OCI-LY7 (cell line): ENCODE measurements around the gene ZNG1B. TPM values are rescaled to one million over a fixed set of nuclear protein-coding genes. Genes with fewer than 3 reads are reported as not detected.
"Not testable (repeated sequence)": the region's sequence is repeated elsewhere in the genome, so short reads cannot be mapped to it uniquely, and the experiment has no call there.

Experiments used
- BruUV-seq: library from RNA; stranded (reverse); fragments of 400-500 nt; replicated peaks from 2 replicates; lab custom pipeline; 2021; lab: Mats Ljungman, UMichigan
- CTCF ChIA-PET: fragments of 300-600 bp; sonication (Branson Sonifier 250); formaldehyde crosslinking; loops from one replicate; lab custom pipeline; 2022; ENCODE audit warnings: antibody characterized with exemption; ENCODE audit not compliant: unreplicated experiment; lab: Charles Lee
- POLR2A ChIA-PET: fragments of 300-600 bp; sonication (Branson Sonifier 250); formaldehyde crosslinking; loops from one replicate; lab custom pipeline; 2022; ENCODE audit warnings: antibody characterized with exemption; lab: Charles Lee
- DNase-seq: peaks from one replicate; pipeline ENCODE4 v3.0.0-alpha.2; 2015; ENCODE audit warnings: low spot score
- H2AFZ ChIP-seq: fragments of 200-600 bp; sonication (generic), shearing (Covaris generic); 2 replicates; pipeline ENCODE4 v1.6.1; 2014; ENCODE audit warnings: mild to moderate bottlenecking, antibody characterized with exemption, low read length, moderate library complexity
- H3K27ac ChIP-seq: fragments of 200-600 bp; sonication (generic); 2 replicates; pipeline ENCODE4 v1.5.1; 2014; ENCODE audit warnings: mixed run types, low read depth, mild to moderate bottlenecking, moderate library complexity, low read length, inconsistent platforms; ENCODE audit not compliant: poor library complexity, severe bottlenecking
- H3K36me3 ChIP-seq: fragments of 200-600 bp; sonication (generic); 2 replicates; pipeline ENCODE4 v1.6.1; 2014; ENCODE audit warnings: mild to moderate bottlenecking, antibody characterized with exemption, low read length, moderate library complexity, mixed read lengths; ENCODE audit not compliant: insufficient read depth
- H3K4me1 ChIP-seq: fragments of 200-600 bp; sonication (generic); 2 replicates; pipeline ENCODE4 v1.5.1; 2014; ENCODE audit warnings: mild to moderate bottlenecking, low read length; ENCODE audit not compliant: insufficient read depth, poor library complexity, severe bottlenecking
- H3K4me2 ChIP-seq: fragments of 200-600 bp; sonication (generic); 2 replicates; pipeline ENCODE4 v1.6.1; 2014; ENCODE audit warnings: mild to moderate bottlenecking, low read length
- H3K4me3 ChIP-seq: fragments of 200-600 bp; sonication (generic); 2 replicates; pipeline ENCODE4 v1.5.1; 2014; ENCODE audit warnings: mild to moderate bottlenecking, low read depth, low read length; ENCODE audit not compliant: poor library complexity, severe bottlenecking
- H3K79me2 ChIP-seq: fragments of 200-600 bp; sonication (generic); 2 replicates; pipeline ENCODE4 v1.6.1; 2016; ENCODE audit warnings: low read depth, mild to moderate bottlenecking, low read length, moderate library complexity, mixed read lengths; ENCODE audit not compliant: insufficient read depth
- H3K9me2 ChIP-seq: fragments of 200-600 bp; sonication (generic); 2 replicates; pipeline ENCODE4 v1.6.1; 2016; ENCODE audit warnings: mild to moderate bottlenecking, low read length, mixed read lengths; ENCODE audit not compliant: insufficient read depth
- H3K9me3 ChIP-seq: fragments of 200-600 bp; sonication (generic); 2 replicates; pipeline ENCODE4 v1.6.1; 2014; ENCODE audit warnings: mild to moderate bottlenecking, mixed run types, low read length, mixed read lengths
- H4K20me1 ChIP-seq: fragments of 200-600 bp; sonication (generic); 2 replicates; pipeline ENCODE4 v1.6.1; 2014; ENCODE audit warnings: mild to moderate bottlenecking, antibody characterized with exemption, low read length, moderate library complexity, mixed read lengths; ENCODE audit not compliant: insufficient read depth
- intact Hi-C: fragments of 100-400 bp; cut with micrococcal nuclease; formaldehyde crosslinking; loops from one replicate; pipeline ENCODE4 v1.10.0; 2022; ENCODE audit not compliant: unreplicated experiment
- total RNA-seq, 2 experiments: library from RNA; depleted of rRNA in 1 of 2; stranded (reverse); fragments of >200 nt in 1 of 2; shearing (Covaris generic) in 1 of 2; gene quantifications; 2 replicates each; pipeline ENCODE4 v1.2.3, GENCODE V29; 2014 to 2022

Gene ZNG1B
- total RNA-seq, 2 experiments from 2014 or later: 69.7 to 89.3 TPM

- BruUV-seq, CTCF ChIA-PET, H2AFZ ChIP-seq, H3K4me1 ChIP-seq, H3K36me3 ChIP-seq, H3K9me2 ChIP-seq, H4K20me1 ChIP-seq, POLR2A ChIA-PET, H3K4me3 ChIP-seq, intact Hi-C loops, H3K4me2 ChIP-seq, H3K79me2 ChIP-seq, H3K9me3 ChIP-seq, DNase-seq, H3K27ac ChIP-seq: not testable (repeated sequence)
Measured at GRCh38 chr2:113498365-113498764, 60.9 kb downstream of the ZNG1B start, which contains the start of gene FOXD4L1. FOXD4L1 (plus strand) TSS chr2:113498665; CDS start chr2:113499257, 592 bp downstream.

- H3K4me3 ChIP-seq, H2AFZ ChIP-seq, H3K79me2 ChIP-seq, BruUV-seq, H3K9me2 ChIP-seq, H3K4me2 ChIP-seq, CTCF ChIA-PET, H3K9me3 ChIP-seq, H4K20me1 ChIP-seq, POLR2A ChIA-PET, H3K36me3 ChIP-seq, H3K4me1 ChIP-seq, intact Hi-C loops, H3K27ac ChIP-seq, DNase-seq: not testable (repeated sequence)
Measured at GRCh38 chr2:113499019-113499885, 61.8 kb downstream of the ZNG1B start.

DNA sequence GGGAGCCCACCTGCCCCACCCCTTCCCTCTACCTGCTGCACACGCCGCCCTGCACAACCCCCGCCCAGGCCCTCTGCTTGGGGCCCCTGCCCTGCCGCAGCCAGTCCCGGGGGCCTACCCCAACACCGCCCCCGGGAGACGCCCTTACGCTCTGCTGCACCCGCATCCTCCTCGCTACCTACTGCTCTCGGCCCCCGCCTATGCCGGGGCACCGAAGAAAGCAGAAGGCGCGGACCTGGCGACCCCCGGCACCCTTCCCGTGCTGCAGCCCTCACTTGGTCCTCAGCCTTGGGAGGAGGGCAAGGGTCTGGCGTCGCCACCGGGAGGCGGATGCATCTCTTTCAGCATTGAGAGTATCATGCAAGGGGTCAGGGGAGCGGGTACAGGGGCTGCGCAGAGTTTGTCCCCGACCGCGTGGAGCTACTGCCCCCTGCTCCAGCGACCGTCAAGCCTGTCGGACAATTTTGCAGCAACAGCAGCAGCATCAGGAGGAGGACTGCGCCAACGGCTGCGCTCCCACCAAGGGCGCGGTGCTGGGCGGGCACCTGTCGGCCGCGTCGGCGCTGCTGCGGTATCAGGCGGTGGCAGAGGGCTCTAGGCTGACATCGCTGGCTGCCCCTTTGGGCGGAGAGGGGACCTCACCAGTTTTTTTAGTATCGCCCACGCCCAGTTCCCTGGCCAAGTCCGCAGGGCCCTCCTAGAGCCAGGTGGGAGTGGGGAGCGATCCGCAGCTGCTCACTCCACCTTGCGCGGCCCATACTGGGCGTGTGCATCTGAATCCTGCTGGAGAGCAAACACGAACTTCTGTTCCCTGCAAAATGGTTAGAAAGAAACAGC is 62.6 kb downstream of the ZNG1B start:
- POLR2A ChIA-PET, H3K9me3 ChIP-seq, H3K4me2 ChIP-seq, H3K36me3 ChIP-seq, H3K79me2 ChIP-seq, H3K4me1 ChIP-seq, H4K20me1 ChIP-seq, CTCF ChIA-PET, H3K9me2 ChIP-seq, DNase-seq, H2AFZ ChIP-seq, H3K27ac ChIP-seq, BruUV-seq, H3K4me3 ChIP-seq, intact Hi-C loops: not testable (repeated sequence)

- H2AFZ ChIP-seq, H3K4me3 ChIP-seq, H3K4me2 ChIP-seq, H3K36me3 ChIP-seq, H3K79me2 ChIP-seq, CTCF ChIA-PET, DNase-seq, H3K27ac ChIP-seq, H3K9me2 ChIP-seq, H3K4me1 ChIP-seq, intact Hi-C loops, H4K20me1 ChIP-seq, H3K9me3 ChIP-seq, BruUV-seq, POLR2A ChIA-PET: not testable (repeated sequence)
Measured at GRCh38 chr2:113500723-113501038, 63.2 kb downstream of the ZNG1B start.

DNA sequence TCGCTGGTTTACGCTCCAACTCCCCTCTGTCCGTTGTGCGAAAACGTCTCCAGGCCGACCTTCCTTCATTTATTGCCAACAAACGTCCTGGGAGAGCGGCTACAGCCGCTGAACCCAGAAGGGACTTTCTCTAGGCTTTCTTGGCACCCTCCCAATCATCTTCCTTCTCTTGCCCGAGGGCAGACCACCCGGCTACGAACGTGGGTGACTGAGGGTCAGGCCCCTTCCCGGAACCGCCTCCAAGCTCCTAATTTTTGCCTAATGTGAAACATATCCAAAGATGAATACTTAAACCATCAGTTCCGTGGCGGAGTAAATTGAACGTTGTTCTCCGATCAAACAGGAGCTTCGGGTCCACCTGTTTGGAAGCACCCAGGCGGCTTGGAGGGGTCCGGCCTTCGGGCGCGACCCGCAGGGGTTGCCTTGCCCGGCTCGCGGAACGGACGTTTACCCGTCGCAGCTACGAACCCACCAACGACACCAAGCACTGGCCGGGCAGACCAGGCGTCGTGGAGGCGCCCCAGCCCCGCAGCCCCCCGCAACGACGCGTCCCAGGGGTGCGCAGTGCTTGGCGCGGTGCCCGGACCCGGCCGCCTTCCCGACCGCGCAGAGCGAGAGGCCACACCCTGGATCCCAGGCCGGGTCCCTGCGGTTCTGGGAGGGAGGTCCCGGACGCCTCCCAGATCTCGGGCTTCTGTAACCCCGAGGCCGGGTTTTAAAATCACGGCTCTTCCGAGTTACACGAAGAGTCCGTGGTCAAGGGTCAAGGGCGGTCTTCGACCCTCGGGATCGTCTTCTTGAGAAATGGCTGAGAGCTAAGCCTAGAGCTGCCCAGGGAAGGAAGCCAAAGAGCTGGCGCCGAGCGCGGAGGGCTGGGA is 65.0 kb downstream of the ZNG1B start:
- POLR2A ChIA-PET, BruUV-seq, DNase-seq, H3K9me3 ChIP-seq, H3K9me2 ChIP-seq, H3K79me2 ChIP-seq, H3K27ac ChIP-seq, H3K36me3 ChIP-seq, H3K4me2 ChIP-seq, intact Hi-C loops, H4K20me1 ChIP-seq, H2AFZ ChIP-seq, H3K4me1 ChIP-seq, H3K4me3 ChIP-seq: not testable (repeated sequence)
- CTCF ChIA-PET: interaction anchor here (0.5 kb wide), 1 partner anchor 200 kb away, joined by 3 read pairs; no protein-coding TSS in a partner anchor
